ENCODE results near the gene EIF1AY.
"Not testable (repeated sequence)": the region's sequence is repeated elsewhere in the genome, so short reads cannot be mapped to it uniquely, and the experiment has no call there.

Gene EIF1AY

GRCh38 chrY:20575531-20576121, at the start of gene EIF1AY:
EIF1AY (plus strand) TSS chrY:20575776; CDS start chrY:20575872, 96 bp downstream.
- DNase-seq (ENCODE audit: low read depth, low spot score): no peak

GRCh38 chrY:20528435-20528834, 47.1 kb upstream of the EIF1AY start:
- no peak for DNase-seq (ENCODE audit: low read depth, low spot score)

- no peak for DNase-seq (ENCODE audit: low read depth, low spot score)
These were observed 37.4 kb upstream of the EIF1AY start for GRCh38 chrY:20538186-20538585.

- no peak for DNase-seq (ENCODE audit: low read depth, low spot score)
These were observed 36.6 kb upstream of the EIF1AY start for GRCh38 chrY:20538933-20539332.

- DNase-seq (ENCODE audit: low read depth, low spot score): no peak
These were observed 31.1 kb upstream of the EIF1AY start for GRCh38 chrY:20544451-20544960.

GRCh38 chrY:20546071-20546470, 29.5 kb upstream of the EIF1AY start:
- no peak for DNase-seq (ENCODE audit: low read depth, low spot score)

- no peak for DNase-seq (ENCODE audit: low read depth, low spot score)
These were observed 26.3 kb upstream of the EIF1AY start for GRCh38 chrY:20549289-20549688.

- no peak for DNase-seq (ENCODE audit: low read depth, low spot score)
These were observed 23.7 kb upstream of the EIF1AY start for GRCh38 chrY:20551840-20552239.

GRCh38 chrY:20552764-20553323, 22.7 kb upstream of the EIF1AY start:
- not testable (repeated sequence) for DNase-seq (ENCODE audit: low read depth, low spot score)

- DNase-seq (ENCODE audit: low read depth, low spot score): no peak
These were observed 19.8 kb upstream of the EIF1AY start for GRCh38 chrY:20555820-20556219.

- no peak for DNase-seq (ENCODE audit: low read depth, low spot score)
These were observed 16.9 kb upstream of the EIF1AY start for GRCh38 chrY:20558677-20559076.

- DNase-seq (ENCODE audit: low read depth, low spot score): no peak
These were observed 15.6 kb upstream of the EIF1AY start for GRCh38 chrY:20559873-20560512.

GRCh38 chrY:20571306-20571705, 4.3 kb upstream of the EIF1AY start:
- no peak for DNase-seq (ENCODE audit: low read depth, low spot score)

GRCh38 chrY:20576506-20576905, 930 bp downstream of the EIF1AY start:
- no peak for DNase-seq (ENCODE audit: low read depth, low spot score)

GRCh38 chrY:20578206-20578605, 2.6 kb downstream of the EIF1AY start:
- no peak for DNase-seq (ENCODE audit: low read depth, low spot score)

- no peak for DNase-seq (ENCODE audit: low read depth, low spot score)
These were observed 6.1 kb downstream of the EIF1AY start for GRCh38 chrY:20581687-20582086.

GRCh38 chrY:20586161-20586560, 10.6 kb downstream of the EIF1AY start:
- no peak for DNase-seq (ENCODE audit: low read depth, low spot score)
